HepG2 (cell line): ENCODE measurements around the gene FRMD5.

Experiments used
- NBN ChIP-seq: fragments of 450-650 bp; conservative IDR thresholded peaks from 2 replicates; pipeline ENCODE4 v1.6.1; 2017
- POGZ ChIP-seq: sonication (generic); formaldehyde crosslinking; IDR thresholded peaks from 2 replicates; pipeline ENCODE4 v1.4.0; 2020; ENCODE audit warnings: mild to moderate bottlenecking, missing genetic modification reagents
- POLR2A ChIP-seq, 2 experiments: IDR thresholded peaks; 2 replicates each; pipeline ENCODE4 v1.6.1; 2011; ENCODE audit warnings: low read depth in 2 of 2, low read length in 2 of 2, mild to moderate bottlenecking in 1 of 2, moderate library complexity in 1 of 2; ENCODE audit not compliant: insufficient read depth in 1 of 2

- TF ChIP-seq POLR2A (IDR thresholded peaks at IDR 0.05; ENCODE audit: insufficient read depth in 1 of 2, low read depth in 2 of 2, low read length in 2 of 2) = no peak
- TF ChIP-seq POGZ (CRISPR knock-in tag) = no peak
- no peak for TF ChIP-seq NBN
These were observed 37.0 kb downstream of the FRMD5 start for GRCh38 chr15:44158111-44158510.
